ENCODE results near the gene DGCR8.

The DGCR8 gene

GRCh38 chr22:20079745-20080444 is at the start of gene DGCR8:
DGCR8 (plus strand) TSS chr22:20080241; CDS start chr22:20085964, 5,723 bp downstream.
- DNase-seq (ENCODE audit: low spot score): peak; percentile 59

- DNase-seq (ENCODE audit: low spot score): peak; percentile 42
Observed at GRCh38 chr22:20031732-20032406, 48.2 kb upstream of the DGCR8 start.

GRCh38 chr22:20032407-20032991 is 47.5 kb upstream of the DGCR8 start:
- no peak for DNase-seq (ENCODE audit: low spot score)

- no peak for DNase-seq (ENCODE audit: low spot score)
Observed at GRCh38 chr22:20033045-20033706, 46.9 kb upstream of the DGCR8 start.

- DNase-seq (ENCODE audit: low spot score): no peak
Observed at GRCh38 chr22:20034143-20034542, 45.9 kb upstream of the DGCR8 start.

GRCh38 chr22:20035375-20036083 is 44.5 kb upstream of the DGCR8 start:
- no peak for DNase-seq (ENCODE audit: low spot score)

GRCh38 chr22:20036084-20036482 is 44.0 kb upstream of the DGCR8 start:
- DNase-seq (ENCODE audit: low spot score): no peak

- no peak for DNase-seq (ENCODE audit: low spot score)
Observed at GRCh38 chr22:20036535-20037392, 43.3 kb upstream of the DGCR8 start.

- no peak for DNase-seq (ENCODE audit: low spot score)
Observed at GRCh38 chr22:20037419-20037818, 42.6 kb upstream of the DGCR8 start.

GRCh38 chr22:20038574-20038973 is 41.5 kb upstream of the DGCR8 start:
- no peak for DNase-seq (ENCODE audit: low spot score)

GRCh38 chr22:20039683-20040325 is 40.2 kb upstream of the DGCR8 start:
- no peak for DNase-seq (ENCODE audit: low spot score)

- no peak for DNase-seq (ENCODE audit: low spot score)
Observed at GRCh38 chr22:20040327-20041200, 39.5 kb upstream of the DGCR8 start.

GRCh38 chr22:20043057-20043996 is 36.7 kb upstream of the DGCR8 start:
- no peak for DNase-seq (ENCODE audit: low spot score)

- DNase-seq (ENCODE audit: low spot score): no peak
Observed at GRCh38 chr22:20043997-20044342, 36.1 kb upstream of the DGCR8 start.

- DNase-seq (ENCODE audit: low spot score): no peak
Observed at GRCh38 chr22:20044495-20045151, 35.4 kb upstream of the DGCR8 start.

- no peak for DNase-seq (ENCODE audit: low spot score)
Observed at GRCh38 chr22:20046730-20047129, 33.3 kb upstream of the DGCR8 start.

- no peak for DNase-seq (ENCODE audit: low spot score)
Observed at GRCh38 chr22:20051927-20052308, 28.1 kb upstream of the DGCR8 start.
